NCI-H2081 treated with DMSO at 0.1 percent for 48 hours (cell line): Measurements from ENCODE around the gene MGAT5.
A peak's percentile ranks its signal among the peaks of the same experiment; 100 is the strongest.

Source experiments
- DNase-seq: peaks from one replicate; lab custom pipeline; 2025; lab: John Stamatoyannopoulos, UW

MGAT5 gene

GRCh38 chr2:134369220-134369902, 115.5 kb downstream of the MGAT5 start:
- DNase-seq, result no peak

GRCh38 chr2:134370655-134371445, 117.0 kb downstream of the MGAT5 start:
- no peak for DNase-seq

DNA sequence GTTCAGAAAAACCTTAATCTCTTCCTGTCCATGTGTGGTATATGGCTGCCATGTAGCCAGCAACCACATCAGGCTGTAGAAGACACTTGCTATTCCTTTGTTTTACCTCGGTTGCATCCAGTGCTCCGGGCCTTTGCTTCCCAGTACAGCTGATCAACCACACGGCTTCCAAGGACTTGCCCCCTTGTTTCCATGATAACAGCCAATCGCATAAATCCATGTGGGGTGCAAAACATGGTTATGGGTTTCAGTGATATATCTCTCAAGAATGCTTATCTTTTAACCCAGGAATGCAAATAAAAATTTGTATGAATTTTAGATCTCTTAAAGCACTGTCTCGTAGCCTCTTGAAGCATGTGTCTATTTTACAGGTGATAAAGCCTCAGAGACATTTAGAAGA, 118.3 kb downstream of the MGAT5 start:
- no peak for DNase-seq

DNA sequence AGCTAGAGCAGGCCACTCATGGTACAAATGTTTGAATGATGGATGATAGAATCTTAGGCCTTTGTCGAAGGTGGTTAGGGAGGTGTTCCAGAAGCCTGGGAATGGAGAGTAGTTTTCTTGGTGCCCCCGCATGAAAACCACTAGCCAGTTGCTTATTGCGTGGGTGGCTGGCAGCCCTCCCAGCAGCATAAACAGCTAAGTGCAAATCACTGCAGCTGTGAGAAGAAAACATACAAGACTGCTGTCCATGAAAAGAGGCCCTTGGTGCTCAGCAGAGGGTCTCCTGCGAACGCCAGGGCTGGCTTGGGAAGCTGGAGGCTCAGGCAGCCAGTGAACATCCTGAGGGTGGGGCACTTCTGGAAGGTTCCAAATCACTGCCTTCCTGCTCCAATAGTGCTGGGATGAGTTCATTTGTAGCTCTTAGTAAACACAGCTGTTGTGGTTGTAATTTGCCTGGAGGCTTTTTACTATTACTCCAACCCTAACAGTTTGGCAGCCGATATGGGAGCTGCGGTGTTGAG, 118.8 kb downstream of the MGAT5 start:
- DNase-seq, result peak; percentile 12

DNA sequence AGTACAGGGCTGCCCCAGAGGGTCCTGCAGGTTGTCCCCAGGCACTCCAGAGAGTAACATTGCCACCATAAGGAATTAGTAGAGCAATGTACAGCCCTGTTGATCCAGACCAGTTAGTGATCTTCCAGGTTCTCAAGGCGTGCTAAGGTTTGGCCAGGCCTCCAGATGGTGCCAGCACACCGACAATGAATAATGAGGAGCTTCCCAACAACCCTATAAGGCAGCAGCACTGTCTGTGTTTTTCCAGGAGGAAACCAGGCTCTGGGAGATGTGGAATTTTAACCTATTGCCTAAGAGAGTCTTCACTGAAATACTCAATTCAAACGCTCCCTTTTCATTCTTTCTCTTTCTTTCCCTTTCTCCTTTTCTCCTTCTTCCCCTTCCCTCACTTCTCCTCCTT, 122.1 kb downstream of the MGAT5 start:
- DNase-seq, result no peak

GRCh38 chr2:134377730-134378129, 123.9 kb downstream of the MGAT5 start:
- DNase-seq, result no peak

DNA sequence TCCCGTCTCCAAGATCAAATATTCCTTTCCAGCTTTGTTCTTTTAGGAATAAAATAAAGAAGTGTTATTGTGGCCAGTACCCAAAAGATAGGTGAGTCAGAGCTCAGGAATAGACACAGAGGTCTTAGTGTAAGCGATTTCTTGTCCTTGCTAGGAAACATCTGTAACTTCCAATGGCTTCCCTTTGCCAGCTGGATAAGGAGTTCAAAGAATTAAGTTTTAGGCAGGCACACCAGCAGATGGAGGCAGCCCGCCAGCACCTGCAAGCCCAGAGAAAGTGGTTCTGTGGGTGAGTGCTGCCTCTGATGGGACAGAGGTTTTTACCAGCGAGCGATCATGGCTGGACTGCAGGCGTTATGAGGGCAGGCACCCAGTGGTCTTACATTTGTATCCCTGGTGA, 125.4 kb downstream of the MGAT5 start:
- no peak for DNase-seq

DNA sequence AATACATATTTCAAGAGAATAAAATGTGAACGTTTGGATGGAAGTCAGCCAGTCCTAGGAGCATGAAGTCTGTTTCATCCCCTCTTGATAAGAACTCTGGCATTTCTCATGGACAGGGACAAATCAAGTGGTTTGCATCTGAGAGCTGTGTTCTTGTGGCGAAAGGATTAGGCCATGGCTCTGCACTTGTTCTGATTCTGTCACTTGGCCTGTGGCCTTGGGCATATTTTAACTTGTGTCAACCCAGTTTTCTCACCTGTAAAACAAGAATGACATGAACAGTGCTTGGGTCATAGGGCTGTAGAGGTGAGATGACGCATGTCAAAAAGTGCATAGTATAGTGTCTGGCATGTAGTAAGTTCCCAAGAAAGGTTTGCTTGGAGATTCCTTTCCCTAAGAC, 125.8 kb downstream of the MGAT5 start:
- DNase-seq, result no peak

GRCh38 chr2:134381141-134381540, 127.3 kb downstream of the MGAT5 start:
- DNase-seq, result no peak

DNA sequence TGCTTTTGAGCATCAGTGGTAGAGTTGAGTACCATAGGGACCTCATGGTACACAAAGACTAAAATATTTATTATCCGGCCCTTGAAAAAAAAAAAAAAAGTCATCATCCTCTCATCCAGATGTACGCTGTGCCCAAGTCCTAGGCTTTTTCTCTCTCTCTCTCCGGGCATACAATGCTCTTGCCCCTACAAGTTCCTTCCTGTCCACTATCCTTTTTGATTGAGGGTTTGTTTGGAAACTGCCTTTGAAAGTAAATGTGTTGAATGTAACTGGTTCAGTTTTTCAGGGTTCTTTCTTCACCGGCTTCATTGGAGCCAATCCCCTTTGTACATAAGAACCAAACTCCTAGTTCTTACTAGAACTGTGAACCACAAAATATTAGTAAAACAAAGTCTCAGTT, 130.3 kb downstream of the MGAT5 start:
- no peak for DNase-seq

DNA sequence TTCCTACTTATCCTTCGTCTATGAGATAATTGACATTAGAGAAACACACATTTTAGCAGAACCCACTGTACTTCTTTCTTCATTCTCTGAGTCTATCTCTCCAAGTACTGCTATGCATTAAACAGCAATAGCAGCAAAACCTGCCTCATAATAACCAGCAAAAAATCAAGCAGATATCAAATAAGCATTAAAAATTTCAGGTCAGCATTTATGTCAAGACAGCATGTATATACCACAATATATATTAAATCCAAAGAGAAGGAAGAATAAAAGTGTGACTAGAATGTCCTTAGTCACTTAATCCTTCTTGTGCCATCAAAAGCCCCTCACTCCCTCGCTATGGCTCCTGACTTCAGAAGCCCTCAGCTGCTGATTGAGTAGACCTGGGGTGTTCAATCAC, 131.3 kb downstream of the MGAT5 start:
- DNase-seq, result no peak

DNA sequence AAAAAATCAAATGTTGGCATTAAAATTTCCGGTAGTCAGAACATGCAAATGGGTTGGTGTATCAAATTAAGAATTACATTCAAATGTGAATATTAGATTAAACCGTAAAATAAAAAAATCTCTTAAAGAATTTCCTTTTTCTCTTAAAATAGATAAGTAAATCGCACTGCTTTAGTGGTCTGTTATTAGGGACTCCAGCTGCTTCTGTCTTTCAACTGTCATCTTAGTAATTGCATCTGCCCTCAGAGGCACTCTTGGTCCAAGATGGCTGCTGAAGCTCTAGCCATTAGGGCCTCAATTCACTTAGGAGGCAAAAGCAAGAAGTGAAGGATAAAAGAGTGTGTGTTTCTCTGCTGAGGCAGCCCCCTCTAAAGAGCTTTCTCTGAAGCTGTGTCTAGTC, 132.4 kb downstream of the MGAT5 start:
- no peak for DNase-seq

DNA sequence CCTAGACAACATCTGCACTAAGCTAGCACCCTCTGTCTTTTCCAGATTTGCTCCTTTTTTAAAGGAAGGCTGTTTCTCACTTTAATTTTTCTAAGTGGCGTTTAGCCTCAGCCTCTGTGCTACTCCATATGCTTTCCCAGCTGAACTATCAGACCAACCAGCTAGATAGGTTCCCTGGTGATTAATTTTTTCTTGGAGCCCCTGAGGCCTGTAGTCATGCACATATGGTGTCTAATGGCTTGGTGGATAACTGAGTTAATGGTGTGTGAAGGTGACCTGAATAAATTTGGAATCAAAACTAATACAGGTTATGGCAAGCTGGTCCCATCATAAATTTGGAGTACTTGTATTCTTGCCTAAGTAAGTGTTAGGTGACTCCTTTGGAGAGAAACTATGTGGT, 135.5 kb downstream of the MGAT5 start:
- no peak for DNase-seq

DNA sequence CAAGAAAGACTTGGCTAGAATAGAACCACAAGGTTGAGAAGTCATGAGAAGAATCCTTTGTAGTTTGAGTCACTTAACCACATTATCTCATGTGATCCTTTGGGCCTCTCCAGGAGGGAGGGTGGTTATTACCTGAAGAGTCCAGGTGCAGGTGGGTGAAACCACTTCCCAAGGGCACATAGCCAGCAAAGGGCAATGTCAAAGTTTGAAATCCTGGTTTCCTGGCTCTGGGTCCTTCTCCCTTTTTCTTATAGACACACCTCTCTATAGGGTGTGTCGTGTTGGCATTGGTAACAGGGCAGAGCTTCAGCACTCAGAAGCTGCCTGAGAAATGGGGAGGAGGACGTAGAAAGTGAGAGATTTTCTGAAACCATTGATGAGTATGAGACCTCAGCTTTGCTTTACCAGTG, 137.9 kb downstream of the MGAT5 start:
- no peak for DNase-seq

GRCh38 chr2:134392442-134393074, 138.7 kb downstream of the MGAT5 start:
- no peak for DNase-seq

GRCh38 chr2:134393075-134393461, 139.2 kb downstream of the MGAT5 start:
- DNase-seq, result no peak

- DNase-seq, result no peak
Measured at GRCh38 chr2:134395779-134396178, 141.9 kb downstream of the MGAT5 start.

DNA sequence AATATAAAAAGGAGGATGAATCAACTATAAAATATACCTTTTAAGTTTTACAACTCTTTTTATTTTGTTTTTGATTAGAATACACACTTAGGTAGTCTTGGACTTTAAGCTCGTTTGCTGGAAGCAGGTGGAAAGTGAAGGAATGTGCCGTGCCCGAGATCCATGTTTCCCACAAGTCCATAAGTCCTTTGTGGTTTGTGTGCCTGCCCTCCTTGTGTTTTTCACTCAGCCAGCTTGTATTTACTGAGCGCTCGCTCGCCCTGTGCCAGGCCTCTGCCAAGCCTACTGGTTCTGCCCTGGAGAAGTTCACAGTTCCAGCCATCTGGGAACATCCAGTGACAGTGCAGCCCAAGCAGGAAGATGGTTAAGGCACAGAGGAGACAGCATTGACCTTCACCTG, 142.6 kb downstream of the MGAT5 start:
- DNase-seq, result no peak

DNA sequence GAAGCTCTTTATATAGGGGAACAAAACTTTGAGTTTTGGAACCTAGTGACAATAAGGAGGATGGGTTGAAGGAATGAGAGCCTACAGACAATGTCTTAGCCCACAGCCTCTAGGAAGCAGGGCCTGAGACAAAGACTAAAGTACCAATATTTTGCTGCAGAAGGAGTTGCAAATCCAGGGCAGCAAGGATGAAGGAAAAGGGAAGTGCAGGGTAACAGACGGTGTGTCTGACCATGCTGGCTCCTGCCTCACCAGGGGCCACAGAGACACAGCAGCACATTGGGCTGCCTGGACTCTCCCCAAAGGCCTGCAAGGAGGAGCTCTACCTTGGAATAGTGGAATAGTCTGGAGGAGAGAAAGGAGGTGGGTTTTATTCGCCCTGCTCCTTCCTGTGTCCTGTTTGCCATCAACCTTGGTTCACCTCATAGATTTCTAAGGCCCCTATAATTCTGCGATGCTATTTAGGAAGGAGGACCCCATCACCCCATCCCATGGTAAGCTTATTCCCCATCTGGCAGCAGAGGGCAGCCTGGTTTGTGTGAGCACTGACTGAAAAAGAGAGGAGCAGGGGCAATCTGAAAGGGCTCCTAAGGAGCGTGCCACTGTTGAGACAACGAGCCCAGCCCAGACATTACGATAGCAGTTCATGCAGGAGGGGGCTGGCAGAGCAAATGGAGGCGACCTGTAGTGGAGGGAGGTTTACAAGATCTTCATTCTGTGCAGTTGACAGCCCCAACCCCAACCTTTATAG, 143.4 kb downstream of the MGAT5 start:
- no peak for DNase-seq

DNA sequence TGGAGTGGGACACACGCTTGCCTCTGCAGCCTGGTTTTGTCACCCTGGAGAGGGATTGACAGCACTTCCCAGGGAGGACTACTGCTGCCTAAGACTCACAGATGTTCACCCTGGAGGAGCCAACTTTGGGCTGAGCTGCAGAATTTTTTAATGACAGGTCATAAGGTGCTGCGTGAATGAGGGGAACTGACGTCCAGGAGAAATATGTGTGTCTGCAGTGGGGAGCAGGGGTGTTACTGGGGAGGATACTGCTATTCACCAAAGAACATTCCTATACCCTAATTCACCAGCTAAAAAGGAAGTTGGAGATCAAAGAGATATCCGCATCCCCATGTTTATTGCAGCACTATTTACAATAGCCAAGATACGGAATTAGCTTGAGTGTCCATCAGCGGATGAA, 144.4 kb downstream of the MGAT5 start:
- DNase-seq, result no peak

GRCh38 chr2:134399096-134399495, 145.2 kb downstream of the MGAT5 start:
- DNase-seq, result no peak

DNA sequence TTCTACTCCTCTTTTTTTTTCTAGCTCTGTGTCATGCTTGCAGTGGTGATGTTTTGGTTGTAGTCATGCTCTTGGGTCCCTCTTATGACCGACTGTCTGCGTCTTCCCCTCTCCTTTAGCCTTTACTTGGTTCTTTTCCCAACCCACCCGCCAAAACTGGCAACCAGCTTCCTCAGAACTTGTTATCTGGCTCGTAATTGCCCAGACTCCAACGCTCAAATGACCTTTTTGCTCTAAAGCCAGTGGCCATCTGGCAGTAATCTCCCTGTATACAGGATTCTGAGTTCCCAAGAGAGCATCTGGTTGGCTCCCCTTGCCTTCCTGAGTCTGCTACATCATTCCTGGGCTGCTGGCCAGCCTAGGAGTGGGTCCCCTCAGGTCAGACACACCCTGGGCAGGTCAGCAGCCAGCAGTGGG, 147.2 kb downstream of the MGAT5 start:
- DNase-seq, result no peak
